Endothelial cell of umbilical vein (primary cell): Measurements from ENCODE around the gene TNFRSF19. TPM values are rescaled to one million over a fixed set of nuclear protein-coding genes. Genes with fewer than 3 reads are reported as not detected.

Source experiments
- BruUV-seq: library from RNA; stranded (reverse); fragments of 400-500 nt; replicated peaks from 2 replicates; lab custom pipeline; 2021; lab: Mats Ljungman, UMichigan
- CTCF ChIA-PET: fragments of 300-600, 350-600 bp; sonication (Branson Sonifier 250); formaldehyde crosslinking; loops from one replicate; lab custom pipeline; 2021; ENCODE audit warnings: antibody characterized with exemption, inconsistent platforms; lab: Charles Lee
- POLR2A ChIA-PET: fragments of 300-600, 350-600 bp; sonication (Branson Sonifier 250); formaldehyde crosslinking; loops from one replicate; lab custom pipeline; 2021; ENCODE audit warnings: antibody characterized with exemption, inconsistent platforms; lab: Charles Lee
- DNase-seq: peaks from one replicate; pipeline ENCODE4 v3.0.0-alpha.2; 2011; ENCODE audit warnings: low read depth, low spot score
- FAIRE-seq: peaks from 2 replicates; lab custom pipeline; 2011; peaks lifted over from hg19 to GRCh38; lab: Jason Lieb, UNC
- H2AFZ ChIP-seq: 2 replicates; pipeline ENCODE4 v1.6.0; 2012; ENCODE audit warnings: low read depth, low read length, control low read depth, inconsistent platforms
- H3K27ac ChIP-seq: 2 replicates; pipeline ENCODE4 v1.5.1; 2011; ENCODE audit warnings: low read depth, mild to moderate bottlenecking, control low read depth, low read length, moderate library complexity; ENCODE audit not compliant: insufficient read depth
- H3K27me3 ChIP-seq, 2 experiments: 2 replicates each; pipeline versions ENCODE4 v1.6.0 to v1.6.1; 2011; ENCODE audit warnings: low read length in 2 of 2, mixed read lengths in 1 of 2; ENCODE audit not compliant: control insufficient read depth in 2 of 2, insufficient read depth in 2 of 2
- H3K36me3 ChIP-seq, 2 experiments: 2 replicates in 1 of 2; 3 replicates in 1 of 2; pipeline ENCODE4 v1.5.1; 2011; ENCODE audit warnings: low read length in 2 of 2, mild to moderate bottlenecking in 1 of 2, moderate library complexity in 1 of 2; ENCODE audit not compliant: control insufficient read depth in 2 of 2, insufficient read depth in 2 of 2; ENCODE audit errors: extremely low read depth in 1 of 2
- H3K4me1 ChIP-seq: 3 replicates; pipeline ENCODE4 v1.5.1; 2011; ENCODE audit warnings: mild to moderate bottlenecking, low read length; ENCODE audit not compliant: control insufficient read depth, insufficient read depth; ENCODE audit errors: extremely low read depth
- H3K4me2 ChIP-seq: 2 replicates; pipeline ENCODE4 v1.6.1; 2011; ENCODE audit warnings: low read length, control low read depth, mixed read lengths; ENCODE audit not compliant: insufficient read depth
- H3K4me3 ChIP-seq, 3 experiments: fragments of 200-600 bp in 1 of 3; sonication (generic), shearing (Covaris generic) in 1 of 3; replicated peaks in 1 of 3; 2 replicates each; pipeline ENCODE4 v1.5.1; 2011 to 2016; ENCODE audit warnings: control low read depth in 3 of 3, low read length in 3 of 3, mild to moderate bottlenecking in 2 of 3, inconsistent platforms in 1 of 3, low read depth in 1 of 3, moderate library complexity in 1 of 3; ENCODE audit not compliant: insufficient read depth in 1 of 3
- H3K79me2 ChIP-seq: 2 replicates; pipeline ENCODE4 v1.6.0; 2012; ENCODE audit warnings: low read length, inconsistent platforms; ENCODE audit not compliant: control insufficient read depth, insufficient read depth
- H3K9ac ChIP-seq: replicated peaks from 2 replicates; pipeline ENCODE3; 2011; ENCODE audit warnings: low read length, control low read depth; ENCODE audit not compliant: insufficient read depth; ENCODE audit errors: extremely low read depth
- H3K9me1 ChIP-seq: replicated peaks from 3 replicates; pipeline ENCODE4 v1.6.0; 2011; ENCODE audit warnings: mild to moderate bottlenecking, low read length; ENCODE audit not compliant: control insufficient read depth, insufficient read depth; ENCODE audit errors: extremely low read depth
- H3K9me3 ChIP-seq: replicated peaks from 2 replicates; pipeline ENCODE4 v1.5.1; 2012; ENCODE audit warnings: low read length, inconsistent platforms; ENCODE audit not compliant: control insufficient read depth, insufficient read depth
- H4K20me1 ChIP-seq: replicated peaks from 2 replicates; pipeline ENCODE3; 2011; ENCODE audit warnings: mild to moderate bottlenecking, low read length; ENCODE audit not compliant: control insufficient read depth, insufficient read depth; ENCODE audit errors: extremely low read depth
- EZH2 ChIP-seq: IDR thresholded peaks from 2 replicates; pipeline ENCODE4 v1.6.1; 2012; ENCODE audit warnings: borderline replicate concordance, low read depth, mild to moderate bottlenecking, moderate library complexity, low read length, inconsistent platforms; ENCODE audit not compliant: severe bottlenecking
- FOS ChIP-seq: IDR thresholded peaks from 2 replicates; pipeline ENCODE4 v1.6.1; 2011; ENCODE audit warnings: mild to moderate bottlenecking, low read length, moderate library complexity, borderline replicate concordance; ENCODE audit not compliant: insufficient read depth
- GATA2 ChIP-seq: IDR thresholded peaks from 2 replicates; pipeline ENCODE4 v1.7.0; 2011; ENCODE audit warnings: low read depth, mild to moderate bottlenecking, moderate library complexity, mixed read lengths, low read length; ENCODE audit not compliant: insufficient read length, insufficient read depth
- MYC ChIP-seq: IDR thresholded peaks from one replicate; pipeline ENCODE4 v1.6.1; 2011; ENCODE audit warnings: mild to moderate bottlenecking, low read depth, low read length
- dilution Hi-C: fragments of 300-500 bp; cut with MboI; formaldehyde crosslinking; loops from one replicate; pipeline ENCODE4 v1.15.0; 2019; ENCODE audit warnings: low sequenced_read_pairs; ENCODE audit not compliant: extremely low pct_ligation_motif_present
- intact Hi-C: fragments of 100-400 bp; cut with micrococcal nuclease; formaldehyde crosslinking; loops from one replicate; pipeline ENCODE4 v1.10.0; 2022
- polyA plus RNA-seq, 4 experiments: library from polyadenylated mRNA; depleted of rRNA in 3 of 4; stranded (reverse) in 3 of 4; unstranded in 1 of 4; fragments of >200 nt; gene quantifications; 2 replicates each; pipeline versions ENCODE4 v1.2.1 to v1.2.3, GENCODE V29; 2011 to 2012; ENCODE audit warnings: missing spikeins in 1 of 4
- total RNA-seq: library from RNA; stranded (reverse); gene quantifications from 2 replicates; pipeline ENCODE4 v1.2.3, GENCODE V29; 2021
- TF ChIP-seq, protein P1 (sequence below): IDR thresholded peaks from 2 replicates; pipeline ENCODE4 v1.6.1; 2011; ENCODE audit not compliant: insufficient read depth, insufficient read length

Gene TNFRSF19
- total and polyA plus RNA-seq, 2 donors (not counting 3 experiments of a cell fraction or from before 2014, with no cell fraction given) = 0.23 to 0.29 TPM

GRCh38 chr13:23636360-23636759, 66.1 kb downstream of the TNFRSF19 start:
- Histone ChIP-seq H3K4me1 (no peaks in the 10 kb centered on the region), H3K9me3 (no peaks in the 10 kb centered on the region), H3K27me3 (no peaks in the 10 kb centered on the region), H3K36me3 (no peaks in the 10 kb centered on the region), H2AFZ (no peak overlapping the region), H4K20me1 (no peaks in the 10 kb centered on the region), H3K79me2 (no peaks in the 10 kb centered on the region), H3K4me3 (no peak overlapping the region), H3K27ac (no peak overlapping the region), H3K9ac (no peak overlapping the region), H3K4me2 (no peak overlapping the region), H3K9me1 (no peaks in the 10 kb centered on the region)
- no TSS peak for BruUV-seq
- intact Hi-C loops (no loop called here), dilution Hi-C loops (no loop called here)
- DNase-seq = no peak
- POLR2A ChIA-PET = no interaction called here
- no peak for FAIRE-seq
- TF ChIP-seq FOS = no peak
- no peak for TF ChIP-seq GATA2
- TF ChIP-seq EZH2 = no peak
- TF ChIP-seq MYC = no peak
- CTCF ChIA-PET = no interaction called here

DNA sequence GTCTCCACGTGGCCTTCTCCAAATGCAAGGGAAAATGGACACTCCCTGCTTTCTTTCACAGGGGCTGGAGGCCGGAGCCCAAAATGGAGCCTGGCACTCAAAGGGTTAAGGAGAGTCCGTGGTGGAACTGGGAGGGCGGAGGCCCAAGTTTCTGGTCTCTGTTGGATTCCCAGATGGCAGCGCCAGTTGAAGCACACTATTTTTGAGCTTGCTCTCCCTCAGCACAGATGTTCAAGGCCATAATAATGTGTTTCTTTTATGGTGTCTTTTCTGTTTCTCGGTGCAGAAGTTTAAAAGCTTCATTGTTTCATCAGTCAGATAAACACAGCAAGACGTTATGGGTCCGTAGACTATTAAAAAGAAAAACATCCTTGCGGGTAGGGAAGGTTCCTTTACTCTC, 67.6 kb downstream of the TNFRSF19 start:
- no peak overlapping the region for H2AFZ ChIP-seq
- FAIRE-seq = no peak
- CTCF ChIA-PET = no interaction called here

More for the DNA sequence above, 67.6 kb downstream of the TNFRSF19 start:
- TF ChIP-seq, protein P1, sequence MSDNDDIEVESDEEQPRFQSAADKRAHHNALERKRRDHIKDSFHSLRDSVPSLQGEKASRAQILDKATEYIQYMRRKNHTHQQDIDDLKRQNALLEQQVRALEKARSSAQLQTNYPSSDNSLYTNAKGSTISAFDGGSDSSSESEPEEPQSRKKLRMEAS = no peak
- TF ChIP-seq FOS (no peak), EZH2 (no peak)
- Histone ChIP-seq H3K27me3 (peaks cover 0 to 6% of the 10 kb centered on the region in 2 experiments), H3K36me3 (no peaks in the 10 kb centered on the region), H4K20me1 (no peaks in the 10 kb centered on the region), H3K9me3 (no peaks in the 10 kb centered on the region), H3K9me1 (no peaks in the 10 kb centered on the region), H3K79me2 (no peaks in the 10 kb centered on the region), H3K4me3 (no peak overlapping the region), H3K4me1 (no peaks in the 10 kb centered on the region), H3K9ac (no peak overlapping the region), H3K4me2 (no peak overlapping the region), H3K27ac (no peak overlapping the region)
- BruUV-seq = no TSS peak
- POLR2A ChIA-PET = no interaction called here
- intact Hi-C loops = no loop called here
- dilution Hi-C loops = no loop called here
- no peak for DNase-seq
